GM10266 (cell line): ENCODE measurements around the gene USP35.

Experiments used
- DNase-seq: peaks from one replicate; pipeline ENCODE4 v3.0.0; 2012; ENCODE audit errors: extremely low spot score
- CTCF ChIP-seq: IDR thresholded peaks from 2 replicates; pipeline ENCODE4 v1.5.1; 2012; ENCODE audit warnings: mild to moderate bottlenecking, low read depth; ENCODE audit not compliant: control insufficient read depth, insufficient read depth; ENCODE audit errors: missing control alignments

USP35 gene

GRCh38 chr11:78161346-78161745 lies 27.4 kb upstream of the USP35 start:
- TF ChIP-seq CTCF: no peak
- DNase-seq: no peak

- TF ChIP-seq CTCF: no peak
- no peak for DNase-seq
Measured at GRCh38 chr11:78161962-78162371, 26.8 kb upstream of the USP35 start.

- no peak for TF ChIP-seq CTCF
- DNase-seq: no peak
Measured at GRCh38 chr11:78163828-78164227, 24.9 kb upstream of the USP35 start.

- TF ChIP-seq CTCF: no peak
- no peak for DNase-seq
Measured at GRCh38 chr11:78164471-78164870, 24.2 kb upstream of the USP35 start.

- no peak for TF ChIP-seq CTCF
- no peak for DNase-seq
Measured at GRCh38 chr11:78166855-78167469, 21.8 kb upstream of the USP35 start.

GRCh38 chr11:78168539-78169477 lies 19.9 kb upstream of the USP35 start:
- no peak for DNase-seq
- TF ChIP-seq CTCF: no peak

- no peak for DNase-seq
- no peak for TF ChIP-seq CTCF
Measured at GRCh38 chr11:78170413-78170812, 18.3 kb upstream of the USP35 start.
